Measurements from ENCODE around the gene USP54.

- TF ChIP-seq, protein P1, sequence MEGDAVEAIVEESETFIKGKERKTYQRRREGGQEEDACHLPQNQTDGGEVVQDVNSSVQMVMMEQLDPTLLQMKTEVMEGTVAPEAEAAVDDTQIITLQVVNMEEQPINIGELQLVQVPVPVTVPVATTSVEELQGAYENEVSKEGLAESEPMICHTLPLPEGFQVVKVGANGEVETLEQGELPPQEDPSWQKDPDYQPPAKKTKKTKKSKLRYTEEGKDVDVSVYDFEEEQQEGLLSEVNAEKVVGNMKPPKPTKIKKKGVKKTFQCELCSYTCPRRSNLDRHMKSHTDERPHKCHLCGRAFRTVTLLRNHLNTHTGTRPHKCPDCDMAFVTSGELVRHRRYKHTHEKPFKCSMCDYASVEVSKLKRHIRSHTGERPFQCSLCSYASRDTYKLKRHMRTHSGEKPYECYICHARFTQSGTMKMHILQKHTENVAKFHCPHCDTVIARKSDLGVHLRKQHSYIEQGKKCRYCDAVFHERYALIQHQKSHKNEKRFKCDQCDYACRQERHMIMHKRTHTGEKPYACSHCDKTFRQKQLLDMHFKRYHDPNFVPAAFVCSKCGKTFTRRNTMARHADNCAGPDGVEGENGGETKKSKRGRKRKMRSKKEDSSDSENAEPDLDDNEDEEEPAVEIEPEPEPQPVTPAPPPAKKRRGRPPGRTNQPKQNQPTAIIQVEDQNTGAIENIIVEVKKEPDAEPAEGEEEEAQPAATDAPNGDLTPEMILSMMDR (conservative IDR thresholded peaks at IDR 0.05 in 1 of 2, IDR thresholded peaks at IDR 0.05 in 1 of 2; ENCODE audit: low read depth in 1 of 2, low read length in 2 of 2): no peak
- TF ChIP-seq EZH2 (IDR thresholded peaks at IDR 0.05; ENCODE audit: low read length, missing control alignments): no peak
Measured at GRCh38 chr10:73576178-73576889, 14.8 kb downstream of the USP54 start.
